Measurements from ENCODE around the gene LDHD. TPM values are rescaled to one million over a fixed set of nuclear protein-coding genes. Genes with fewer than 3 reads are reported as not detected.

The LDHD gene
- total and polyA plus RNA-seq, 10 of the 15 experiments (the other 5 are each of a cell fraction or from before 2014, with no cell fraction given) = 0.10 to 0.12 TPM; not detected in 8

DNA sequence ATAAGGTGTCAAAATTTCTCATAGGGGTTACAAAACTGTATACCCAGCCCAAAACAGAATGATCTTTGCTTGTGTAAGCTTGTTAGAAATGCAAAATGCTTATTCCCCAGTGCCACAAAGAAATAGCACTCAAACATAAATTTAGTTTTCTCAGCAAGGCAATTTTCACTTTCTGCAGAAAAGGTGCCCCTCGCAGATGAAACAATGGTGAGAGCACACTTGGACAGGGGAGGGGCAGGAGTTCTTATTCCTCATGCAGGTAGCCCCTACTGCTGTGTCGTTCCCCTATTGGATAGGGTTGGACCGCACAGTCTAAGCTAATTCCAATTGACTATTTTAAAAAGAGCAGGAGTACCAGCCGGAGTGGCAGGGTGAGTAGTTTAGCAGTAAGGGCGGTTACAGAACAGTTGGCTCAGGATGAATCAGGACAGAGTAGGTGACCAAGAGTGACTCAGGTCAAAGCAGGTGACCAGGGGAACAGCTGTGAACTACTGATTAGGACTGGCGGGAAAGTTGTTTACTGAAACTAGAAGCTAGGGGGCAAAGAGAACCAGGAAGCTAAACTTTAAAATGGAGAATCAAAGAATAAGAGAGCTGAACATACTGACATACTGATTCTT lies 5.5 kb upstream of the LDHD start:
- Histone ChIP-seq H4K20me1 (ENCODE audit: control insufficient read depth, insufficient read depth) (no peaks in the 10 kb centered on the region), H3K4me3 (no peak overlapping the region), H3K4me1 (ENCODE audit: control insufficient read depth, insufficient read depth, low read length) (no peaks in the 10 kb centered on the region), H3K27me3 (replicated peaks in 1 of 2; ENCODE audit: control insufficient read depth in 2 of 2, insufficient read depth in 2 of 2, low read length in 1 of 2) (no peaks in the 10 kb centered on the region), H3K27ac (ENCODE audit: control insufficient read depth, insufficient read depth) (no peak overlapping the region), H3K9me3 (replicated peaks; ENCODE audit: control insufficient read depth, insufficient read depth, low read length) (peaks cover 3% of the 10 kb centered on the region; the same call in 2 of the 3 replicates), H2AFZ (ENCODE audit: control insufficient read depth, low read depth, low read length) (no peak overlapping the region), H3K36me3 (ENCODE audit: control insufficient read depth in 2 of 2, insufficient read depth in 2 of 2, low read length in 1 of 2) (no peaks in the 10 kb centered on the region), H3K79me2 (ENCODE audit: control insufficient read depth, insufficient read depth, low read length) (no peaks in the 10 kb centered on the region), H3K9ac (ENCODE audit: control insufficient read depth, insufficient read depth, low read length) (no peak overlapping the region), H3K4me2 (ENCODE audit: control insufficient read depth, insufficient read depth) (no peak overlapping the region)
- ChIA-PET RAD21 (ENCODE audit: unreplicated experiment) (interaction anchor here (1.4 kb wide), 1 partner anchor 11 kb away, joined by 5 read pairs; no protein-coding TSS in a partner anchor), CTCF (interaction anchor here (0.9 to 4.6 kb wide), 2 partner anchors 11 to 259 kb away, joined by 4 to 23 read pairs; no protein-coding TSS in a partner anchor), SMC1A (ENCODE audit: uncharacterized antibody, unreplicated experiment) (interaction anchor here (1.7 kb wide), 1 partner anchor 10 kb away, joined by 5 read pairs; no protein-coding TSS in a partner anchor), POLR2A (no interaction called here)
- WGBS (ENCODE audit: insufficient coverage, insufficient replicate concordance, low lambda C conversion rate, missing lambda C conversion rate) = 80% methylated on average over 6 of the region's 6 CpGs
- ATAC-seq (no peak), DNase-seq (ENCODE audit: low read depth, low spot score) (no peak), FAIRE-seq (no peak)
- TF ChIP-seq KLF5 (IDR thresholded peaks at IDR 0.05; ENCODE audit: partially characterized antibody) (peak; percentile 49), CBX5 (IDR thresholded peaks at IDR 0.05; ENCODE audit: low read depth) (peak; percentile 98)
- TF ChIP-seq, protein P1, sequence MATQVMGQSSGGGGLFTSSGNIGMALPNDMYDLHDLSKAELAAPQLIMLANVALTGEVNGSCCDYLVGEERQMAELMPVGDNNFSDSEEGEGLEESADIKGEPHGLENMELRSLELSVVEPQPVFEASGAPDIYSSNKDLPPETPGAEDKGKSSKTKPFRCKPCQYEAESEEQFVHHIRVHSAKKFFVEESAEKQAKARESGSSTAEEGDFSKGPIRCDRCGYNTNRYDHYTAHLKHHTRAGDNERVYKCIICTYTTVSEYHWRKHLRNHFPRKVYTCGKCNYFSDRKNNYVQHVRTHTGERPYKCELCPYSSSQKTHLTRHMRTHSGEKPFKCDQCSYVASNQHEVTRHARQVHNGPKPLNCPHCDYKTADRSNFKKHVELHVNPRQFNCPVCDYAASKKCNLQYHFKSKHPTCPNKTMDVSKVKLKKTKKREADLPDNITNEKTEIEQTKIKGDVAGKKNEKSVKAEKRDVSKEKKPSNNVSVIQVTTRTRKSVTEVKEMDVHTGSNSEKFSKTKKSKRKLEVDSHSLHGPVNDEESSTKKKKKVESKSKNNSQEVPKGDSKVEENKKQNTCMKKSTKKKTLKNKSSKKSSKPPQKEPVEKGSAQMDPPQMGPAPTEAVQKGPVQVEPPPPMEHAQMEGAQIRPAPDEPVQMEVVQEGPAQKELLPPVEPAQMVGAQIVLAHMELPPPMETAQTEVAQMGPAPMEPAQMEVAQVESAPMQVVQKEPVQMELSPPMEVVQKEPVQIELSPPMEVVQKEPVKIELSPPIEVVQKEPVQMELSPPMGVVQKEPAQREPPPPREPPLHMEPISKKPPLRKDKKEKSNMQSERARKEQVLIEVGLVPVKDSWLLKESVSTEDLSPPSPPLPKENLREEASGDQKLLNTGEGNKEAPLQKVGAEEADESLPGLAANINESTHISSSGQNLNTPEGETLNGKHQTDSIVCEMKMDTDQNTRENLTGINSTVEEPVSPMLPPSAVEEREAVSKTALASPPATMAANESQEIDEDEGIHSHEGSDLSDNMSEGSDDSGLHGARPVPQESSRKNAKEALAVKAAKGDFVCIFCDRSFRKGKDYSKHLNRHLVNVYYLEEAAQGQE (IDR thresholded peaks at IDR 0.05; ENCODE audit: low read depth, low read length) = no peak
- in situ Hi-C loops (cut with MboI) = no loop called here
- no TSS peak for BruUV-seq (replicated peaks)
- intact Hi-C loops (cut with micrococcal nuclease; ENCODE audit: unreplicated experiment) = no loop called here
